HG02943 (cell line): ENCODE measurements around the gene WWC1.

Experiments
- ATAC-seq: cut with Tn5 transposase; IDR thresholded peaks from one replicate; pipeline ENCODE4 v1.9.1; 2021; ENCODE audit warnings: mild to moderate bottlenecking, low read depth, moderate library complexity; ENCODE audit not compliant: unreplicated experiment

The WWC1 gene

GRCh38 chr5:168472329-168472728, 180.9 kb downstream of the WWC1 start:
- no peak for ATAC-seq

- no peak for ATAC-seq
These were observed 182.9 kb downstream of the WWC1 start for GRCh38 chr5:168474319-168474718.

- ATAC-seq: no peak
These were observed 185.6 kb downstream of the WWC1 start for GRCh38 chr5:168477060-168477459.

DNA sequence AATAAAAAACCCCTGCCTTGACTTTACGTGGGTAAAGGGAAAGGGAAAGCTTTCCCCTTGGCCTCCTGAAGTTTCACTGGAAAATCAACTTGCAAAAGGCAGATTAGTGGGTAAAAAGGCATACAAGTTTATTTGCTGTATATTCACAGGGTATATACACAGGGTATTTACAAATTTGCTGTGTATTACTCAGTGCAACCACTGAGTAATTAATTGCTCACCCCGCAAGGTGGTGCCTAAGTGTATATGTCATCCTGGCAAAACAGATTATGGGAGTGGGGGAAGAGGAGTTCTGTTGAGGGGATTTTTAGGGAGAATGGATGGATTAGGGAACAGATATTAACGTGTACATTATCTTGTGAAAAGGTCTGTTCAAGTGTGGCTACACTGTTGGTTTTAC, 187.7 kb downstream of the WWC1 start:
- ATAC-seq: no peak

GRCh38 chr5:168480601-168481000, 189.2 kb downstream of the WWC1 start:
- no peak for ATAC-seq

GRCh38 chr5:168481330-168481788, 189.9 kb downstream of the WWC1 start:
- peak; percentile 96 for ATAC-seq

- ATAC-seq: no peak
These were observed 190.9 kb downstream of the WWC1 start for GRCh38 chr5:168482361-168482760.

DNA sequence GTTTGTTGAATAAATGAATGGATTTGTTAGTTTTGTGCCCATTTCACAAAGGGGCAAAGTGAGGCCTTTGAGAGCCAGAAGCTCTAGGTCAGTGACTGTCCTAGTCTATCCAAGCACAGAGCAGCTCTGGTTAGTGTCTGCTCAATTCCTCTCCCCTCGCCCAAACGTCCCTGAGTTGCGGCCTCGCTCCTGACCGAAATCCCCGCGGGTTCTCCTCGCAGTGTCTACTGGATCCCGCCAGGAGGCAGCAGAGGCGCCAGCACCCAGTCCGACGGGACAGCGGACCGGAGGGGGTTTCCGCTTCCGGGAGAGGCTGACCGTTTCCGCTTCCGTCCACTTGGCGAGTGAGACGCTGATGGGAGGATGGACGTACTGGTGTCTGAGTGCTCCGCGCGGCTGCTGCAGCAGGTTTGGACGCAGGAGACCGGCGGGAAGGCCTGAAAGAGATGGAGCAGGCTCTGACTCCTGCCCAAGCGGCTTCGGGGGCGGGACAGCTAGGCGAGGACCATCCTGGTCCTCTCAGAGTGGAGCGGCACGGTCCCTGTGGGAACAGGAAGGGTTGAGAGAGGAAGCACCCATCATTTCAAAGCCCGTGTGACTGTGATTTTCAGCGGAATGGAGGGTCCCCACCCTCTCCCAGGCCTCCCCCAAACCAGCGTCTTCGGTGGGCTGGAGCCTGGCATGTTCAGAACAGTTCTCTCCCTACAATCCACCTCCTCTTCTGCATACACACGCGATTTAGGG, 194.9 kb downstream of the WWC1 start, which contains the start of gene RARS1:
Gene RARS1, plus strand, starts transcription at position 336 of the 744 bp plus-strand sequence. Its CDS starts 28 bp downstream, at position 364.
- peak; percentile 79 for ATAC-seq

GRCh38 chr5:168489059-168489458, 197.6 kb downstream of the WWC1 start:
- no peak for ATAC-seq

DNA sequence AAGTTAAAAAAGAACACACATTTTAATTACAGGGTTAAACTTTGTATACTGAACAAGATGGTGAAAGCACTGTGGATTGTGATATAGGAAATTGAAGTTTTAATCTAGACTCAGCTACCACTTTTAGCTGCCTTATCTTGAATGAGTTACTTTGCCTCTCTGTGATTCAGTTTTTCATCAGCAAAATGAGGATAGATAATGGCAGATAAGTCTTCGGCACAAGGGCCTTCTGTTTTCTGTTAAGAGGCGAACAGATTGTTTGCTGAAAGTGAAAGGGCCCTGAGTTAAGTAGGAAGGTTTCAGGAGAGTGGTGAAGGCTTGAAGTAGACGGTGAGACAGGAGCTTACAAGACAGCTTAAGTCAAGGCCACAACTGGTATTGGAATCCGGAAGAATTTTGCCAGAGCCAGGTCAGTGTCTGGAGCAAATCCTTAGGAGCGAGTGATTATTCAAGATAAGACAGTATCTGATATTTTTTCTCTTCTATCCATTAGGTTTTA, 202.7 kb downstream of the WWC1 start:
- no peak for ATAC-seq

- ATAC-seq: no peak
These were observed 211.3 kb downstream of the WWC1 start for GRCh38 chr5:168502563-168503237.

DNA sequence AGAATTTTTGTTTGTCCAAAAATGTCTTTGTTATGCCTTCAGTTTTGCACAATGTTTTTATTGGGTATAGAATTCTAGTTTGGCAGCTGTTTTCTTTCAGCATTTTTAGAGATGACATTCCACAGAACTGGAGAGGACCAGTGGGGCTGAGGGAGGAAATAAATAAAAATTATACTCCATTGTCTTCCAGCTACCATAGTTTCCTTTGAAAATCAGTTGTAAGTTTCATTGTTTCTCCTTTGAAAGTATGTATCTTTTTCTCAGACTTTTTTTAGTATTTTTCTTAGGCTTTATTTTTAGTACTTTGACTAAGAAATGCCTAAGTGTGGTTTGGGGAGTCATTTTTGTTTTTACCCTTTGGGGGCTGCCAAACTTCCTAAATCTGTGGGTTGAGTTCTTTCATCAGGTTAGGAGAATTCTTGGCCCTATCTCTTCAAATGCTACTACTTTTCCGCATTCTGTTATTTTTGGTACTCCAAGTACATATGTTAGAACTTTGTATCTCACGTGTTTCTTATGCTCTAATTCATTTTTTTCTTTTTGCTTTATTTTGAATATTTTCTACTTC, 222.5 kb downstream of the WWC1 start:
- ATAC-seq: no peak
